GM12878 (cell line): ENCODE measurements around the gene ZNF507.

ENCODE experiments used
- CTCF ChIP-seq, 3 experiments: IDR thresholded peaks in 2 of 3; conservative IDR thresholded peaks in 1 of 3; 2 replicates each; pipeline ENCODE4 v1.5.1; 2011; ENCODE audit warnings: low read depth in 3 of 3, low read length in 3 of 3, mild to moderate bottlenecking in 3 of 3, control low read depth in 2 of 3, moderate library complexity in 2 of 3, inconsistent platforms in 1 of 3, mixed read lengths in 1 of 3; ENCODE audit not compliant: control insufficient read depth in 2 of 3, insufficient read depth in 1 of 3; ENCODE audit errors: extremely low read depth in 1 of 3
- EZH2 ChIP-seq: IDR thresholded peaks from 2 replicates; pipeline ENCODE4 v1.6.1; 2012; ENCODE audit warnings: low read depth, mild to moderate bottlenecking, control low read depth, inconsistent platforms, low read length, borderline replicate concordance; ENCODE audit not compliant: control insufficient read depth
- GABPA ChIP-seq: IDR thresholded peaks from 2 replicates; pipeline ENCODE4 v1.6.1; 2014; ENCODE audit warnings: antibody characterized with exemption, low read depth, mild to moderate bottlenecking, inconsistent platforms
- RCOR1 ChIP-seq: conservative IDR thresholded peaks from 2 replicates; pipeline ENCODE4 v1.6.1; 2012; ENCODE audit warnings: low read depth, low read length, improper control_type of control experiment
- ZBTB33 ChIP-seq: fragments of 450-650 bp; IDR thresholded peaks from 2 replicates; pipeline ENCODE4 v1.6.1; 2017; ENCODE audit warnings: mild to moderate bottlenecking

- TF ChIP-seq CTCF (IDR thresholded peaks at IDR 0.05 in 2 of 3, conservative IDR thresholded peaks at IDR 0.05 in 1 of 3; ENCODE audit: control insufficient read depth in 2 of 3, extremely low read depth in 1 of 3, insufficient read depth in 1 of 3, low read depth in 3 of 3, low read length in 3 of 3) (no peak), EZH2 (no peak), GABPA (no peak), ZBTB33 (no peak), RCOR1 (no peak)
Measured at GRCh38 chr19:32361574-32362317, 16.3 kb downstream of the ZNF507 start.
